Right lobe of liver (tissue), 6 donors: Measurements from ENCODE around the gene ZBED6. TPM values are rescaled to one million over a fixed set of nuclear protein-coding genes. Genes with fewer than 3 reads are reported as not detected.
"Not testable (repeated sequence)": the region's sequence is repeated elsewhere in the genome, so short reads cannot be mapped to it uniquely, and the experiment has no call there.

Experiments used
- ATAC-seq, 4 donors: fragments of 200-7000 bp; cut with Tn5 transposase; one replicate each; pipeline ENCODE4 v1.9.1; 2020; ENCODE audit warnings: mild to moderate bottlenecking in 4 of 4, moderate library complexity in 4 of 4
- DNase-seq, 3 donors: peaks; one replicate each; pipeline ENCODE4 v3.0.0-alpha.2; 2020
- H3K27ac ChIP-seq, 3 donors: fragments of 200-600 bp; one replicate each; pipeline ENCODE4 v1.8.0; 2022
- H3K27me3 ChIP-seq, 2 donors: fragments of 200-600 bp; one replicate each; pipeline ENCODE4 v1.8.0; 2022
- H3K36me3 ChIP-seq, 4 donors: fragments of 200-600 bp; sonication (generic) in 1 of 4; one replicate each; pipeline versions ENCODE4 v1.5.1 to v1.8.0; 2017 to 2022; ENCODE audit warnings: control low read depth in 1 of 4
- H3K4me1 ChIP-seq, 4 donors: fragments of 200-600 bp; sonication (generic) in 1 of 4; one replicate each; pipeline versions ENCODE4 v1.5.1 to v1.8.0; 2017 to 2022; ENCODE audit warnings: control low read depth in 1 of 4
- H3K4me3 ChIP-seq, 3 donors: fragments of 200-600 bp; one replicate each; pipeline ENCODE4 v1.8.0; 2022
- H3K9me3 ChIP-seq, 4 donors: fragments of 200-600 bp; sonication (generic) in 1 of 4; one replicate each; pipeline versions ENCODE4 v1.5.1 to v1.8.0; 2017 to 2022; ENCODE audit warnings: control low read depth in 1 of 4
- CTCF ChIP-seq, 4 donors: fragments of 200-600 bp in 3 of 4; fragments of 450-650 bp in 1 of 4; IDR thresholded peaks; one replicate each; pipeline versions ENCODE4 v1.5.1 to v1.8.0; 2016 to 2022; ENCODE audit warnings: antibody characterized with exemption in 4 of 4, mild to moderate bottlenecking in 2 of 4
- POLR2A ChIP-seq: fragments of 450-650 bp; IDR thresholded peaks from one replicate; pipeline ENCODE4 v1.6.1; 2017; ENCODE audit warnings: antibody characterized with exemption, mild to moderate bottlenecking
- WGBS: methylation state at CpG from one replicate; pipeline ENCODE4 v1.1.6; 2018; ENCODE audit warnings: low coverage, low lambda C conversion rate; ENCODE audit not compliant: insufficient coverage; ENCODE audit errors: missing lambda C conversion rate; 5-methylcytosine and 5-hydroxymethylcytosine counted together
- intact Hi-C, 2 donors: fragments of 100-400 bp; cut with DNase I; formaldehyde crosslinking; loops; one replicate each; pipeline versions ENCODE4 v1.11.2 to v1.14.1; 2022
- total RNA-seq, 6 experiments: library from RNA; depleted of rRNA in 2 of 6; stranded (reverse); fragments of >200 nt in 2 of 6; fragmentation: NEBNext Ultra II Directional in 3 of 6; extraction: Animal tissue kit (Norgen Biotek cat#: 25700) in 3 of 6; gene quantifications; one replicate each; pipeline versions ENCODE4 v1.1.0 to v1.2.4, GENCODE V29; 2016 to 2023
- donor health status: DM: no; HTN: yes; CAD: no.
- donor health status: DM: no; HTN: no; CAD: no.
- donor health status: DM: no; HTN: no; CAD: no.
- donor health status: DM: no; HTN: yes; CAD: no.
- donor health status: DM: no; HTN: yes; CAD: no.

Gene ZBED6
- total RNA-seq, 6 experiments from 2014 or later = 11.8 to 24.1 (median 17.5) TPM

DNA sequence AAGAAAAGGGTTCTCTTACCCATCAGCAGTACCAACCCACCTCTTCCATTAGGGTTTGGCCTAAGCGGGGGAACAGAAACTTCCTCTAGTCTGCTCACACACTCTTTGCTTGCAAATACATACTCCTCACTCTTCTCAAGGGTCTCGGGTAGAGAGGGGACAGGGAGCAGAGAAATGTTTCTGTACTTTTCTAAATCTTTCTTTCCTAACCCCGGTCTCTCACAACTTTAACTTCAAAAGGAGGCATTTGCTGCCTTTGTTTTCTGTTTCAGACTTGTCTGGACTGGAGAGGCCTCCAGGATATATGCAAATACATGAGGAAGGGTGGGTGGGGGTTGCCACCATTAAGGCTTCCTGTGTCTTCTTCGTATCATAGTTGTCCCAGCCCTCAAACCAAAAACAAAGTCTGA, 41.0 kb upstream of the ZBED6 start:
- H3K36me3 ChIP-seq = no peaks in the 10 kb centered on the region
- peaks cover 0 to 3% (median 0%) of the 10 kb centered on the region in 4 donors for H3K4me1 ChIP-seq
- no peak overlapping the region for H3K4me3 ChIP-seq
- intact Hi-C loops = no loop called here
- TF ChIP-seq CTCF (IDR thresholded peaks at IDR 0.05) (no peak), POLR2A (no peak)
- H3K27me3 ChIP-seq = no peaks in the 10 kb centered on the region
- no peaks in the 10 kb centered on the region for H3K9me3 ChIP-seq
- WGBS = 85% methylated on average over 4 of the region's 4 CpGs
- no peak overlapping the region for H3K27ac ChIP-seq
- DNase-seq = no peak
- ATAC-seq = no peak

DNA sequence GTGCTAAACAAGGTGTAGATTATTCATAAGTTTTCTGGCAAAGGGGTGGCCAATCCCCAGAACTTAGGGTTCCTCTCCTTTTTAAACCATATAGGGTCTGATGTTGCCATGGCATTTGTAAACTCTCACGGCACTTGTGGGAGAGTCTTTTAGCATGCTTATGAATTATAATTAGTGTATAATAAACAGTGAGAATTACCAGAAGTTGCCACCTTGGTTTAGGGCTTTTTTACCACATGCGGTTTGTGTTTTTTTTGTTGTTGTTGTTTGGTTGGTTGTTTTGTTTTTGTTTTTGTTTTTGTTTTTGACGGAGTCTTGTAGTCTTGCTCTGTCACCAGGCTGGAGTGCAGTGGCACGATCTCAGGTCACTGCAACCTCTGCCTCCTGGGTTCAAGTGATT, 39.4 kb upstream of the ZBED6 start:
- ATAC-seq (no peak), DNase-seq (no peak)
- Histone ChIP-seq H3K27me3 (no peaks in the 10 kb centered on the region), H3K4me1 (peaks cover 0 to 3% (median 0%) of the 10 kb centered on the region in 4 donors), H3K27ac (no peak overlapping the region), H3K36me3 (no peaks in the 10 kb centered on the region), H3K9me3 (no peaks in the 10 kb centered on the region), H3K4me3 (no peak overlapping the region)
- WGBS = 79% methylated on average over 4 of the region's 4 CpGs
- TF ChIP-seq CTCF (IDR thresholded peaks at IDR 0.05) = no peak
- no peak for TF ChIP-seq POLR2A
- intact Hi-C loops = no loop called here

DNA sequence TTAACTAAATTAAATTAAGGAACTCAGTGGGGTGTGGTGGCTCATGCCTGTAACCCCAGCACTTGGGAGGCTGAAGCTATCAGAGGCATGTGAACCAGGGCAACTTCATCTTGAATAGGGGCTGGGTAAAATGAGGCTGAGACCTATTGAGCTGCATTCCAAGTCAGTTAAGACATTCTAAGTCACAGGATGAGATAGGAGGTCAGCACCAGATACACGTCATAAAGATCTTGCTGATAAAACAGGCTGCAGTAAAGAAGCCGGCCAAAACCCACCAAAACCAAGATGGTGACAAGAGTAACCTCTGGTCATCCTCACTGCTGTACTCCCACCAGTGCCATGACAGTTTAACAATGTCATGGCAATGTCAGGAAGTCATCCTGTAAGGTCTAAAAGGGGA, 36.7 kb upstream of the ZBED6 start:
- WGBS = 86% methylated on average over 2 of the region's 2 CpGs
- not testable (repeated sequence) for H3K9me3 ChIP-seq

GRCh38 chr1:203760506-203760905, 34.9 kb upstream of the ZBED6 start:
- Histone ChIP-seq H3K27me3 (no peaks in the 10 kb centered on the region), H3K36me3 (no peaks in the 10 kb centered on the region), H3K4me1 (no peaks in the 10 kb centered on the region), H3K4me3 (no peak overlapping the region), H3K9me3 (no peaks in the 10 kb centered on the region), H3K27ac (no peak overlapping the region)
- ATAC-seq = no peak
- whole genome bisulfite sequencing = 100% methylated on average over 3 of the region's 3 CpGs
- intact Hi-C loops = no loop called here
- no peak for TF ChIP-seq CTCF (IDR thresholded peaks at IDR 0.05)
- TF ChIP-seq POLR2A = no peak
- no peak for DNase-seq

More for the DNA sequence above, 36.7 kb upstream of the ZBED6 start:
- ATAC-seq, H3K27me3 ChIP-seq, H3K36me3 ChIP-seq, H3K4me3 ChIP-seq, H3K27ac ChIP-seq, DNase-seq, H3K4me1 ChIP-seq, intact Hi-C loops: not testable (repeated sequence)

DNA sequence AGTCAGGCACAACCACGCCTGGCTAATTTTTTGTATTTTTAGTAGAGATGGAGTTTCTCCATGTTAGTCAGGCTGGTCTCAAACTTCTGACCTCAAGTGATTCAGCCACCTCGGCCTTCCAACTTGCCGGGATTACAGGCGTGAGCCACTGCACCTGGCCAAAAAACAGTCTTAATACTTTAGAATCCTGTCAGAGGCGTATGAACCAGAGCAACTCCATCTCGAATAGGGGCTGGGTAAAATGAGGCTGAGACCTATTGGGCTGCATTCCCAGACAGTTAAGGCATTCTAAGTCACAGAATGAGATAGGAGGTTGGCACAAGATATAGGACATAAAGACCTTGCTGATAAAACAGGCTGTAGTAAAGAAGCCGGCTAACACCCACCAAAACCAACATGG, 33.5 kb upstream of the ZBED6 start:
- ATAC-seq, H3K4me3 ChIP-seq, H3K4me1 ChIP-seq, H3K27ac ChIP-seq, DNase-seq, H3K27me3 ChIP-seq, H3K36me3 ChIP-seq, H3K9me3 ChIP-seq, intact Hi-C loops: not testable (repeated sequence)
- WGBS = 94% methylated on average over 7 of the region's 7 CpGs

DNA sequence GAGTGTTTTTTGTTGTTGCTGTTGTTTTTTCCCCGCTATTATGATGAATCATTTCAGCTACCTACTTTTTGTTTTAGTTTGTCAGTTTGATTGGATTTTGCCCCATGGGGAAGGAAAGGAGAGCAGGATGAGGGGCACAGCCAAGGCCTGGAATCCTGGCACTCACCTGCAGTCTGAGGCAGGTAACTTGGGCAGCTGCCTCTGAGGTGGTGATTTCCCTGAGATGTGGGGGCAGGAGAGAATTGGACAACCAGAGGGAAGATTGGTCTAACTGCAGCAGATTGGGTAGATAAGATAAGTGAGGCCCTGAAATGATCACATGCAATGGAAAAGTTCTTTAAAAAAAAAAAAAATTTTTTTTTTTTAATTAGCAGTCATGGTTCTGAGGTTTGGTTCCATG, 31.9 kb upstream of the ZBED6 start:
- H3K27ac ChIP-seq = no peak overlapping the region
- no peaks in the 10 kb centered on the region for H3K36me3 ChIP-seq
- no peak for TF ChIP-seq POLR2A
- no peak for TF ChIP-seq CTCF (IDR thresholded peaks at IDR 0.05)
- no peak for ATAC-seq
- no peaks in the 10 kb centered on the region for H3K9me3 ChIP-seq
- no peak for DNase-seq
- H3K4me3 ChIP-seq = no peak overlapping the region
- H3K4me1 ChIP-seq = no peaks in the 10 kb centered on the region
- intact Hi-C loops = no loop called here
- WGBS = 87% methylated on average over 1 of the region's 1 CpG
- H3K27me3 ChIP-seq = no peaks in the 10 kb centered on the region
